HEK293T (cell line): ENCODE results near the gene ZFP57.

Source experiments
- CTCF ChIA-PET: fragments of 350-600 bp; formaldehyde crosslinking; extraction: SDS; loops from one replicate; lab custom pipeline; 2021; ENCODE audit warnings: antibody characterized with exemption, inconsistent platforms; lab: Yijun Ruan, JAX
- POLR2A ChIA-PET: fragments of 350-600 bp; formaldehyde crosslinking; extraction: SDS; loops from one replicate; lab custom pipeline; 2020; ENCODE audit warnings: antibody characterized with exemption, inconsistent platforms; lab: Yijun Ruan, JAX
- DNase-seq: peaks from one replicate; pipeline ENCODE4 v3.0.0; 2012; ENCODE audit warnings: mixed read lengths; ENCODE audit errors: extremely low spot score
- ARNT ChIP-seq: fragments of 450-650 bp; IDR thresholded peaks from 2 replicates; pipeline ENCODE4 v1.6.1; 2017; ENCODE audit warnings: mild to moderate bottlenecking
- BHLHE40 ChIP-seq: fragments of 450-650 bp; IDR thresholded peaks from 2 replicates; pipeline ENCODE4 v1.6.1; 2016; ENCODE audit warnings: mild to moderate bottlenecking, moderate library complexity, borderline replicate concordance
- CTBP1 ChIP-seq: fragments of 450-650 bp; IDR thresholded peaks from 2 replicates; pipeline ENCODE4 v1.6.1; 2016; ENCODE audit warnings: borderline replicate concordance
- ELF4 ChIP-seq: fragments of 450-650 bp; IDR thresholded peaks from 2 replicates; pipeline ENCODE4 v1.6.1; 2017; ENCODE audit warnings: antibody characterized with exemption
- FOXA1 ChIP-seq: fragments of 450-650 bp; IDR thresholded peaks from 2 replicates; pipeline ENCODE4 v1.6.1; 2016; ENCODE audit warnings: mild to moderate bottlenecking
- FOXK2 ChIP-seq: fragments of 450-650 bp; IDR thresholded peaks from 2 replicates; pipeline ENCODE4 v1.6.1; 2016; ENCODE audit warnings: mild to moderate bottlenecking
- FOXM1 ChIP-seq: fragments of 450-650 bp; IDR thresholded peaks from 2 replicates; pipeline ENCODE4 v1.6.1; 2017; ENCODE audit warnings: mild to moderate bottlenecking, borderline replicate concordance
- HDGF ChIP-seq: fragments of 450-650 bp; IDR thresholded peaks from 2 replicates; pipeline ENCODE4 v1.6.1; 2017; ENCODE audit warnings: antibody characterized with exemption, borderline replicate concordance
- L3MBTL2 ChIP-seq: fragments of 450-650 bp; conservative IDR thresholded peaks from 2 replicates; pipeline ENCODE4 v1.6.1; 2016; ENCODE audit warnings: mild to moderate bottlenecking
- LEF1 ChIP-seq: fragments of 450-650 bp; IDR thresholded peaks from 2 replicates; pipeline ENCODE4 v1.6.1; 2017; ENCODE audit warnings: mild to moderate bottlenecking, borderline replicate concordance
- NFRKB ChIP-seq: fragments of 450-650 bp; IDR thresholded peaks from 2 replicates; pipeline ENCODE4 v1.6.1; 2016; ENCODE audit warnings: mild to moderate bottlenecking, moderate library complexity
- PKNOX1 ChIP-seq: fragments of 450-650 bp; IDR thresholded peaks from 2 replicates; pipeline ENCODE4 v1.6.1; 2016
- SP1 ChIP-seq: fragments of 450-650 bp; IDR thresholded peaks from 2 replicates; pipeline ENCODE4 v1.6.1; 2017
- SUZ12 ChIP-seq: fragments of 450-650 bp; IDR thresholded peaks from 2 replicates; pipeline ENCODE4 v1.6.1; 2016; ENCODE audit warnings: mild to moderate bottlenecking
- TARDBP ChIP-seq: fragments of 450-650 bp; IDR thresholded peaks from 2 replicates; pipeline ENCODE4 v1.6.1; 2016
- ZNF384 ChIP-seq: fragments of 450-650 bp; IDR thresholded peaks from 2 replicates; pipeline ENCODE4 v1.6.1; 2016

Gene ZFP57

GRCh38 chr6:29630315-29630714 is 50.6 kb downstream of the ZFP57 start:
- CTCF ChIA-PET = no interaction called here
- no peak for DNase-seq
- POLR2A ChIA-PET = interaction anchor here (1.4 kb wide), 1 partner anchor 23 kb away, joined by 3 read pairs; no protein-coding TSS in a partner anchor
- TF ChIP-seq PKNOX1 (no peak), BHLHE40 (no peak), NFRKB (no peak), SP1 (no peak), ZNF384 (no peak), ARNT (no peak), CTBP1 (no peak), FOXM1 (no peak)

- ChIA-PET CTCF (interaction anchor here (3.0 kb wide), 1 partner anchor 21 kb away, joined by 11 read pairs; no protein-coding TSS in a partner anchor), POLR2A (interaction anchor here (1.6 kb wide), 1 partner anchor 21 kb away, joined by 6 read pairs; no protein-coding TSS in a partner anchor)
- TF ChIP-seq NFRKB (no peak), ZNF384 (no peak), TARDBP (no peak), SUZ12 (no peak)
- DNase-seq = no peak
Measured at GRCh38 chr6:29629571-29629970, 51.4 kb downstream of the ZFP57 start.

- TF ChIP-seq BHLHE40 (no peak), L3MBTL2 (peak; percentile 76)
- POLR2A ChIA-PET = interaction anchor here (0.6 to 1.6 kb wide), 4 partner anchors 13 to 715 kb away, joined by 3 to 6 read pairs (median 3); no protein-coding TSS in a partner anchor
- peak; percentile 84 for DNase-seq
- CTCF ChIA-PET = interaction anchor here (0.6 to 3.0 kb wide), 2 partner anchors 22 to 25 kb away, joined by 3 to 11 read pairs; no protein-coding TSS in a partner anchor
Measured at GRCh38 chr6:29628419-29629281, 52.3 kb downstream of the ZFP57 start.

GRCh38 chr6:29627755-29628418 is 53.1 kb downstream of the ZFP57 start:
- ChIA-PET POLR2A (interaction anchor here (1.0 to 1.6 kb wide), 4 partner anchors 14 to 26 kb away, joined by 3 to 6 read pairs (median 4); no protein-coding TSS in a partner anchor), CTCF (interaction anchor here (0.6 to 3.0 kb wide), 2 partner anchors 22 to 25 kb away, joined by 3 to 11 read pairs; no protein-coding TSS in a partner anchor)
- TF ChIP-seq ARNT (no peak), PKNOX1 (no peak), BHLHE40 (no peak), L3MBTL2 (no peak), HDGF (no peak), ELF4 (no peak), FOXK2 (no peak), FOXM1 (no peak), NFRKB (no peak), SP1 (no peak), TARDBP (no peak), LEF1 (no peak), CTBP1 (no peak), ZNF384 (no peak), SUZ12 (no peak), FOXA1 (no peak)
- peak; percentile 62 for DNase-seq

- CTCF ChIA-PET = interaction anchor here (1.4 to 3.0 kb wide), 3 partner anchors 21 to 27 kb away, joined by 5 to 11 read pairs (median 5); no protein-coding TSS in a partner anchor
- TF ChIP-seq ELF4 (no peak), FOXK2 (no peak), HDGF (no peak)
- POLR2A ChIA-PET = interaction anchor here (0.5 to 1.5 kb wide), 2 partner anchors 23 to 550 kb away, joined by 3 to 4 read pairs; no protein-coding TSS in a partner anchor
- no peak for DNase-seq
Measured at GRCh38 chr6:29626948-29627754, 53.8 kb downstream of the ZFP57 start.

- no peak for DNase-seq
- ChIA-PET POLR2A (interaction anchor here (2.0 kb wide), 1 partner anchor 8 kb away, joined by 8 read pairs; the partner anchor contains the start of gene GABBR1), CTCF (interaction anchor here (0.5 to 0.6 kb wide), 3 partner anchors 10 to 490 kb away, joined by 3 read pairs; no protein-coding TSS in a partner anchor)
- TF ChIP-seq ARNT (no peak), L3MBTL2 (no peak), CTBP1 (no peak), PKNOX1 (no peak), TARDBP (no peak), BHLHE40 (no peak), SUZ12 (no peak), LEF1 (no peak), ELF4 (no peak), FOXM1 (no peak), FOXK2 (no peak), FOXA1 (no peak), ZNF384 (no peak), NFRKB (no peak), SP1 (no peak), HDGF (no peak)
Measured at GRCh38 chr6:29625337-29625930, 55.5 kb downstream of the ZFP57 start.
